NT2/D1 (cell line): ENCODE results near the gene STRIP2.
"Not testable (repeated sequence)": the region's sequence is repeated elsewhere in the genome, so short reads cannot be mapped to it uniquely, and the experiment has no call there.

Experiments
- SUZ12 ChIP-seq: IDR thresholded peaks from 2 replicates; pipeline ENCODE4 v1.6.1; 2011; ENCODE audit not compliant: insufficient read length, insufficient read depth; ENCODE audit errors: extremely low read depth
- YY1 ChIP-seq: IDR thresholded peaks from 2 replicates; pipeline ENCODE4 v1.6.1; 2011; ENCODE audit not compliant: insufficient read length, insufficient read depth
- ZNF274 ChIP-seq: IDR thresholded peaks from 2 replicates; pipeline ENCODE4 v1.6.1; 2011; ENCODE audit warnings: mild to moderate bottlenecking, low read depth, low read length

DNA sequence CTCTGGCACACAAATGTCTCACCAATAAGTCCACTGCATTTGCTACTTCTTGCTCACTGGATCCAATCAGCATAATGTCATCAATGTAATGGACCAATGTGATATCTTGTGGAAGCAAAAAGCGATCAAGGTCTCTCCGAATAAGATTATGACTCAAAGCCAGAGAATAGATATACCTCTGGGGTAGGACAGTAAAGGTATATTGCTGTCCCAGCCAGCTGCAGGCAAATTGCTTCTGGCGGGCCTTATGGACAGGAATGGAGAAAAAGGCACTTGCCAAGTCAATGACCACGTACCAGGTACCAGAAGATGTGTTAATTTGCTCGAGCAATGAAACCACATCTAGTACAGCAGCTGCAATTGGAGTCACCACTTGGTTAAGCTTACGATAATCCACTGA lies 13.2 kb downstream of the STRIP2 start:
- TF ChIP-seq SUZ12, ZNF274, YY1: not testable (repeated sequence)
